ENCODE data around the gene BBX.
"Not testable (repeated sequence)": the region's sequence is repeated elsewhere in the genome, so short reads cannot be mapped to it uniquely, and the experiment has no call there.

BBX gene

GRCh38 chr3:107690522-107691138, 167.9 kb downstream of the BBX start:
- DNase-seq, result peak; percentile 69

GRCh38 chr3:107691984-107692383, 169.2 kb downstream of the BBX start:
- DNase-seq, result not testable (repeated sequence)

- DNase-seq, result not testable (repeated sequence)
Measured at GRCh38 chr3:107697348-107697747, 174.6 kb downstream of the BBX start.

- not testable (repeated sequence) for DNase-seq
Measured at GRCh38 chr3:107697855-107698254, 175.1 kb downstream of the BBX start.

GRCh38 chr3:107699682-107700081, 176.9 kb downstream of the BBX start:
- no peak for DNase-seq

- DNase-seq, result no peak
Measured at GRCh38 chr3:107701299-107701698, 178.5 kb downstream of the BBX start.

- DNase-seq, result no peak
Measured at GRCh38 chr3:107704477-107704876, 181.7 kb downstream of the BBX start.

GRCh38 chr3:107705046-107705445, 182.3 kb downstream of the BBX start:
- no peak for DNase-seq

GRCh38 chr3:107710851-107711250, 188.1 kb downstream of the BBX start:
- no peak for DNase-seq

GRCh38 chr3:107716734-107717133, 194.0 kb downstream of the BBX start:
- no peak for DNase-seq

GRCh38 chr3:107718547-107718946, 195.8 kb downstream of the BBX start:
- no peak for DNase-seq

- DNase-seq, result no peak
Measured at GRCh38 chr3:107727102-107727501, 204.3 kb downstream of the BBX start.

- no peak for DNase-seq
Measured at GRCh38 chr3:107729686-107730085, 206.9 kb downstream of the BBX start.

- no peak for DNase-seq
Measured at GRCh38 chr3:107734317-107734716, 211.6 kb downstream of the BBX start.

GRCh38 chr3:107737914-107738313, 215.2 kb downstream of the BBX start:
- DNase-seq, result no peak

GRCh38 chr3:107738486-107739183, 215.9 kb downstream of the BBX start:
- DNase-seq, result no peak

- DNase-seq, result no peak
Measured at GRCh38 chr3:107739227-107739626, 216.5 kb downstream of the BBX start.

GRCh38 chr3:107740992-107741896, 218.5 kb downstream of the BBX start:
- DNase-seq, result peak; percentile 32

GRCh38 chr3:107745354-107745753, 222.6 kb downstream of the BBX start:
- no peak for DNase-seq

- peak; percentile 22 for DNase-seq
Measured at GRCh38 chr3:107752202-107752990, 229.6 kb downstream of the BBX start.

- DNase-seq, result peak; percentile 31
Measured at GRCh38 chr3:107753494-107753893, 230.7 kb downstream of the BBX start.

GRCh38 chr3:107753976-107754375, 231.2 kb downstream of the BBX start:
- DNase-seq, result no peak

- no peak for DNase-seq
Measured at GRCh38 chr3:107756649-107757048, 233.9 kb downstream of the BBX start.
